Measurements from ENCODE around the gene NCAPG2. TPM values are rescaled to one million over a fixed set of nuclear protein-coding genes. Genes with fewer than 3 reads are reported as not detected.

Gene NCAPG2
- total RNA-seq, 2 donors from 2014 or later, result 0.66 to 8.8 TPM

DNA sequence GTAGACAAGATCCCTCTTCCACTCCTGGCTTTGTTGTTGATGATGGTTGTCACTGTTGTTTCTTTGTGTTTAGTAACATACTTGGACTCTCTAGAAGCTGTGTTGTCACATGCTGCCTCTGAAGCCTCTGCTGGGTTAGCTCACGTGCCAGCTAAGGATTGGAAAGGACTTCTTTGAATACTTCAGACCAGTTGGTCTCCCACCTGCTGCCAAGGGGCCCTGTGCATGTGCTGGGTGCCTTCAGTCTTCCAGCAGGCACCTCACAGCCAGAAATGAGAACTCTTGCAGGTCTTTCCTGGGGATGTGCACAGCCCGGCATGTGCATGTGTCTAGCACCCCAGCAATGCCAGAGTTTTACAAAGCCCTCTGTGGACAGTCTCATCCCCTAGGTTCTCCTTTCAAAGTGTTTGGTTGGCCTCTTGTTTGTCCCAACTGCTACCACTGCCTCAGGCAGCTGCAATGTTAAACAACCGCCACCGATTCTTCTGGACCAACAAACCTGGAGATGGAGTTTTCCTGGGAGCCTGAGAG, 21.7 kb upstream of the NCAPG2 start:
- H3K4me1 ChIP-seq, result no peaks in the 10 kb centered on the region
- no peaks in the 10 kb centered on the region for H3K27me3 ChIP-seq
- ATAC-seq (no peak), DNase-seq (no peak)
- H3K9me3 ChIP-seq, result no peaks in the 10 kb centered on the region
- WGBS, 2 donors, result 84 to 89% methylated on average over 4 of the region's 4 CpGs
- no peak overlapping the region for H3K27ac ChIP-seq
- TF ChIP-seq, protein P1, sequence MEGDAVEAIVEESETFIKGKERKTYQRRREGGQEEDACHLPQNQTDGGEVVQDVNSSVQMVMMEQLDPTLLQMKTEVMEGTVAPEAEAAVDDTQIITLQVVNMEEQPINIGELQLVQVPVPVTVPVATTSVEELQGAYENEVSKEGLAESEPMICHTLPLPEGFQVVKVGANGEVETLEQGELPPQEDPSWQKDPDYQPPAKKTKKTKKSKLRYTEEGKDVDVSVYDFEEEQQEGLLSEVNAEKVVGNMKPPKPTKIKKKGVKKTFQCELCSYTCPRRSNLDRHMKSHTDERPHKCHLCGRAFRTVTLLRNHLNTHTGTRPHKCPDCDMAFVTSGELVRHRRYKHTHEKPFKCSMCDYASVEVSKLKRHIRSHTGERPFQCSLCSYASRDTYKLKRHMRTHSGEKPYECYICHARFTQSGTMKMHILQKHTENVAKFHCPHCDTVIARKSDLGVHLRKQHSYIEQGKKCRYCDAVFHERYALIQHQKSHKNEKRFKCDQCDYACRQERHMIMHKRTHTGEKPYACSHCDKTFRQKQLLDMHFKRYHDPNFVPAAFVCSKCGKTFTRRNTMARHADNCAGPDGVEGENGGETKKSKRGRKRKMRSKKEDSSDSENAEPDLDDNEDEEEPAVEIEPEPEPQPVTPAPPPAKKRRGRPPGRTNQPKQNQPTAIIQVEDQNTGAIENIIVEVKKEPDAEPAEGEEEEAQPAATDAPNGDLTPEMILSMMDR (IDR thresholded peaks at IDR 0.05), result no peak
- no peak for TF ChIP-seq POLR2A (IDR thresholded peaks at IDR 0.05)
- no peak overlapping the region for H3K4me3 ChIP-seq
- intact Hi-C loops (cut with DNase I), result no loop called here
- H3K36me3 ChIP-seq (replicated peaks in 1 of 2; ENCODE audit: insufficient read depth in 1 of 2, low read depth in 2 of 2), result no peaks in the 10 kb centered on the region

DNA sequence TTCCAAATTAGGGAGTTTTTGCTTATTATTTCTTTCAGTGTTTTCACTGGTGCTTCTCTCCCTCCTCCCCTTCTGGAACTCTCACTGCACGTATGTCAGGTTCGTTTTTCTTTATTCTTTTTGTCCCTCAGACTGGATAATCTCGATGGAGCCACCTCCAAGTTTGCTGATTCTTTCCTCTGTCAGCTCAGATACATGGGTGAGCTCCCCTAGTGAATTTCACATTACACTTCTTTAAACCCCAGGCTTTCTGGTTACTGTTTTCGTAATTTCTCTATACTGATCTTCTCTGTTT, 20.8 kb upstream of the NCAPG2 start:
- 77 to 78% methylated on average over 4 of the region's 4 CpGs for WGBS, 2 donors
- DNase-seq (no peak), ATAC-seq (no peak)
- intact Hi-C loops (cut with DNase I), result no loop called here
- H3K27me3 ChIP-seq, result no peaks in the 10 kb centered on the region
- TF ChIP-seq, protein P1 (IDR thresholded peaks at IDR 0.05), result no peak
- TF ChIP-seq POLR2A (IDR thresholded peaks at IDR 0.05), result no peak
- H3K4me3 ChIP-seq, result no peak overlapping the region
- no peaks in the 10 kb centered on the region for H3K36me3 ChIP-seq (replicated peaks in 1 of 2; ENCODE audit: insufficient read depth in 1 of 2, low read depth in 2 of 2)
- H3K27ac ChIP-seq, result no peak overlapping the region
- H3K9me3 ChIP-seq, result no peaks in the 10 kb centered on the region
- H3K4me1 ChIP-seq, result no peaks in the 10 kb centered on the region

DNA sequence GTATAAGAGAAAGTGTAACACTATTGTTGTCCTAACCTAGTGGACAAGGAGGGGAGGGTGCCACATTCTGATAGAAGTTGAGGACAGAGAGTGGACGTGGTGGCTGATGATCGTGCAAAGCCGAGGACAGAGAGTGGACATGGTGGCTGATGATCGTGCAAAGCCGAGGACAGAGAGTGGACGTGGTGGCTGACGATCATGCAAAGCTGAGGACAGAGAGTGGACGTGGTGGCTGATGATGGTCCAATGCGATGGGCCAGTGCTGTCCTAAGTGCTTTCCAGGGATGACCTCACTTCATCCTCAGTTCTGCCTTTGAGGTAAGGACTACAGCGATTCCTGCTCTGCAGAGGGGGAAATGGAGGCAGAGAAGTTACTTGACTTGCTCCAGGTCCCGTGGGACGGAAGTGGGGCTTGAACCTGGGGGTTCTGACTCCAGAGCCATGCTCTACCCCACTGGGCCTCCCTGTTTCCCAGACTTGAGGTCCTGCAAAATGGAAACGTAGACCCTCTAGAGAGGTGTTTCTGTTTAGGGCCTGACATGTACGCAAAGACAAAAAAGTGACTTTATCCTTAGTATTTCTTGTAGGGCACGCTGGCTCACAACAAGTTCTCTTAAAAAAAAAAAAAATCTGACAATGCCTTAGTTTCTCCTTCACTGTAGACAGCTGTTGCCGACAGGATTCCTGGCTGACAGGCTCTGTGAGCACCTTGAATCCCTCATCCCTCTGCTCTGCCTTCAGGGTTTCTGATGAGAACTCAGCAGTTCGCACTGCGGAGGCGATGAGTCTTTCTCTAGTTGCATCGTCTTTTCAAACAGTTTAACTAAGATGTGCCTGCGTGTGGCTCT, 20.3 kb upstream of the NCAPG2 start:
- DNase-seq, result no peak
- no peaks in the 10 kb centered on the region for H3K9me3 ChIP-seq
- H3K27me3 ChIP-seq, result no peaks in the 10 kb centered on the region
- WGBS, 2 donors, result 84 to 86% methylated on average over 21 of the region's 21 CpGs
- H3K4me1 ChIP-seq, result no peaks in the 10 kb centered on the region
- H3K4me3 ChIP-seq, result no peak overlapping the region
- intact Hi-C loops (cut with DNase I), result no loop called here
- no peak for ATAC-seq
- TF ChIP-seq, protein P1 (IDR thresholded peaks at IDR 0.05), result no peak
- no peak for TF ChIP-seq POLR2A (IDR thresholded peaks at IDR 0.05)
- H3K36me3 ChIP-seq (replicated peaks in 1 of 2; ENCODE audit: insufficient read depth in 1 of 2, low read depth in 2 of 2), result no peaks in the 10 kb centered on the region
- no peak overlapping the region for H3K27ac ChIP-seq

DNA sequence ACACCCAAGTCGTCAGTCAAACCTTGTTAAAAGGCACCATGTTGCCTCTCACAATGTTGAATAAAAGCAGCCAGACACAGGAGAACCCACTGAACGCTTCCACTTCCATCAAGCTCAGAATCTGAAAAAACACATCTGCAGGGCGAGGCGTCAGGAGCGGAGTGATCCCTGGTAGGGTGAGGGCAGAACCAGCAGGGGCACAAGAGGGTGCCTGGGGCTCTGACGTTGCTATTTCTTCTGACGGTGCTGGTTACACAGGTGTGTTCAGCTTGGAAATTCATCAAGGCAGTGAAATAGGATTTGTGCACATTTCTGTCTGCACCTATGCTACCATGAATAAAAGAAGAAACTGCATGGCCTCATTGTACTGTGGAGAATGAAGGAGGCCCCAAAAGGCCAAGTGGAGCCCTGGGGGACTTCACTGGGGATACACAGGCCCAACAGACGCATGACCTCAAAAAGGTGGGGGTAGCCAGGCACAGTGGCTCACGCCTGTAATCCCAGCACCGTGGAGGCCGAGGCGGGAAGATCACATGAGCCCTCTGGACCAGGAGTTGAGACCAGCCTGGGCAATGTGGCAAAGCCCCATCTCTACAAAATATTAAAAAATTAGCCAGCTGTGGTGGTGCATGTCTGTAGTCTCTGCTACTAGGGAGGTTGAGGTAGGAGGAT, 19.2 kb upstream of the NCAPG2 start:
- intact Hi-C loops (cut with DNase I), result no loop called here

More for the DNA sequence above, 19.2 kb upstream of the NCAPG2 start:
- 83% methylated on average over 12 of the region's 12 CpGs for WGBS, 2 donors
- Histone ChIP-seq H3K36me3 (replicated peaks in 1 of 2; ENCODE audit: insufficient read depth in 1 of 2, low read depth in 2 of 2) (no peaks in the 10 kb centered on the region), H3K9me3 (no peaks in the 10 kb centered on the region), H3K4me3 (no peak overlapping the region), H3K27me3 (no peaks in the 10 kb centered on the region), H3K4me1 (no peaks in the 10 kb centered on the region), H3K27ac (no peak overlapping the region)
- TF ChIP-seq, protein P1 (IDR thresholded peaks at IDR 0.05), result no peak
- TF ChIP-seq POLR2A (IDR thresholded peaks at IDR 0.05), result no peak
- DNase-seq, result no peak
- no peak for ATAC-seq

Measured in body of pancreas (tissue), 4 donors.